Neural progenitor cell (in vitro differentiated cells): ENCODE measurements around the gene MVD.

ENCODE experiments used
- EZH2 ChIP-seq: fragments of 200-600 bp; sonication (generic); IDR thresholded peaks from 2 replicates; pipeline ENCODE4 v1.6.1; 2017; ENCODE audit warnings: antibody characterized with exemption, mild to moderate bottlenecking, moderate library complexity
- EZH2phosphoT487 ChIP-seq: fragments of 200-600 bp; sonication (generic); IDR thresholded peaks from 2 replicates; pipeline ENCODE4 v1.6.1; 2017; ENCODE audit warnings: antibody characterized with exemption
- TF ChIP-seq, protein P1 (sequence below): fragments of 200-600 bp; sonication (generic); IDR thresholded peaks from 2 replicates; pipeline ENCODE4 v1.5.1; 2017; ENCODE audit warnings: antibody characterized with exemption, mild to moderate bottlenecking

DNA sequence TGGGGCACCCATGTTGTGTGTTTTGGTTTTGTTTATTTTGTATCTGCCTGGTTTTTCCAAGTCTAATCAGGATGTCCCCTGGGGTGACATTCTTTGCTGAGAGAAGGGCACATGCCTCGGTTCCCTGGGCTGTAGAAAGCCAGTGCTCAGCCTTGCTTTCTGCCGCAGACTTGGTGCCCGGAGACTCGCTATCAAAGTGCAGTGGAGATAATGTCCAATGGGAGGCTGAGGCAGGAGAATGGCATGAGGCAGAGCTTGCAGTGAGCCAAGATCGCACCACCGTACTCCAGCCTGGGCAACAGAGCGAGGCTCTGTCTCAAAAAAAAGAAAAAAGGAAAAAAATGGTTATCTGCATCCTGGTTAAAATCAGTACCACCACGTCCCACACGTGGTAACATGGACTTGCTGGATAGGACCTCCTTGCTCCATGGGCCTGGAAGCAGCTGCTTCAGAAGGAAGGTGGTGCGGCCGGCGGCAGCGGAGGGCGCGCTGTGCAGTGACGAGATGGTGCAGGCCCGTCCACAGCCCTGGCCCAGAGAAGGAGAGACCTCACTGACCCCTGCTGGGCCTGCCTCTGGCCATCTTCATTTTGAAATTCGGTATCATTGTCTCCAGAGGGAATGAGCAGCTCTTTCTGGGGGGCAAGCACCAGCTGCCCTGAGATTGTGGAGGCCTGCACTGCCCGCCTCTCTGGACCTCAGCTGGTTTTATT lies 43.8 kb downstream of the MVD start:
- TF ChIP-seq, protein P1, sequence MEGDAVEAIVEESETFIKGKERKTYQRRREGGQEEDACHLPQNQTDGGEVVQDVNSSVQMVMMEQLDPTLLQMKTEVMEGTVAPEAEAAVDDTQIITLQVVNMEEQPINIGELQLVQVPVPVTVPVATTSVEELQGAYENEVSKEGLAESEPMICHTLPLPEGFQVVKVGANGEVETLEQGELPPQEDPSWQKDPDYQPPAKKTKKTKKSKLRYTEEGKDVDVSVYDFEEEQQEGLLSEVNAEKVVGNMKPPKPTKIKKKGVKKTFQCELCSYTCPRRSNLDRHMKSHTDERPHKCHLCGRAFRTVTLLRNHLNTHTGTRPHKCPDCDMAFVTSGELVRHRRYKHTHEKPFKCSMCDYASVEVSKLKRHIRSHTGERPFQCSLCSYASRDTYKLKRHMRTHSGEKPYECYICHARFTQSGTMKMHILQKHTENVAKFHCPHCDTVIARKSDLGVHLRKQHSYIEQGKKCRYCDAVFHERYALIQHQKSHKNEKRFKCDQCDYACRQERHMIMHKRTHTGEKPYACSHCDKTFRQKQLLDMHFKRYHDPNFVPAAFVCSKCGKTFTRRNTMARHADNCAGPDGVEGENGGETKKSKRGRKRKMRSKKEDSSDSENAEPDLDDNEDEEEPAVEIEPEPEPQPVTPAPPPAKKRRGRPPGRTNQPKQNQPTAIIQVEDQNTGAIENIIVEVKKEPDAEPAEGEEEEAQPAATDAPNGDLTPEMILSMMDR: no peak
- no peak for TF ChIP-seq EZH2phosphoT487
- TF ChIP-seq EZH2: no peak
